Stomach (tissue), 4 donors: ENCODE data around the gene CPB1.

Source experiments
- EP300 ChIP-seq: sonication (generic); formaldehyde crosslinking; IDR thresholded peaks from one replicate; pipeline ENCODE4 v1.6.1; 2017; ENCODE audit warnings: antibody characterized with exemption
- POLR2A ChIP-seq, 4 donors: fragments of 450-650 bp; IDR thresholded peaks; one replicate each; pipeline ENCODE4 v1.6.1; 2016; ENCODE audit warnings: antibody characterized with exemption in 4 of 4, control low read depth in 2 of 4, mild to moderate bottlenecking in 1 of 4, moderate library complexity in 1 of 4
- POLR2AphosphoS5 ChIP-seq, 3 donors: sonication (generic); formaldehyde crosslinking; IDR thresholded peaks; one replicate each; pipeline ENCODE4 v1.6.1; 2016; ENCODE audit warnings: antibody characterized with exemption in 3 of 3
- TF ChIP-seq, protein P1 (sequence below), 7 experiments: fragments of 450-650 bp in 4 of 7; fragments of 200-600 bp in 3 of 7; sonication (generic) in 3 of 7; IDR thresholded peaks; one replicate each; pipeline ENCODE4 v1.5.1; 2016 to 2019; ENCODE audit warnings: antibody characterized with exemption in 7 of 7, control low read depth in 2 of 7, mild to moderate bottlenecking in 1 of 7

DNA sequence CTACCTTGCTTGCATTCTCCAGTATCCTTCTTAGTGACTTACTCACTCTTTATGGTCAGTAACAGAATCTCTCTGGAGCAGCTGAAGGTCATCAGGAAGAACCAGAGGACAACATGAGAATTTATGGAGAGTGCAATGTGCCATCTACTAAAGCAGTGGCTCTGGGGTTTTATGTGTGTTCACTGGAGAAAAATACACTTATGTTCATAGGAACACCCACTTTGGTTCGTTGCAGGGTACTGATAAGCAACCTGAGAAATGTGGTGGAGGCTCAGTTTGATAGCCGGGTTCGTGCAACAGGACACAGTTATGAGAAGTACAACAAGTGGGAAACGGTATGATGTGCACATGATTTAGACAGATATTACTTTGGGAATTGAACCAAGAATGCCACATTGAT lies 12.8 kb downstream of the CPB1 start:
- TF ChIP-seq, protein P1, sequence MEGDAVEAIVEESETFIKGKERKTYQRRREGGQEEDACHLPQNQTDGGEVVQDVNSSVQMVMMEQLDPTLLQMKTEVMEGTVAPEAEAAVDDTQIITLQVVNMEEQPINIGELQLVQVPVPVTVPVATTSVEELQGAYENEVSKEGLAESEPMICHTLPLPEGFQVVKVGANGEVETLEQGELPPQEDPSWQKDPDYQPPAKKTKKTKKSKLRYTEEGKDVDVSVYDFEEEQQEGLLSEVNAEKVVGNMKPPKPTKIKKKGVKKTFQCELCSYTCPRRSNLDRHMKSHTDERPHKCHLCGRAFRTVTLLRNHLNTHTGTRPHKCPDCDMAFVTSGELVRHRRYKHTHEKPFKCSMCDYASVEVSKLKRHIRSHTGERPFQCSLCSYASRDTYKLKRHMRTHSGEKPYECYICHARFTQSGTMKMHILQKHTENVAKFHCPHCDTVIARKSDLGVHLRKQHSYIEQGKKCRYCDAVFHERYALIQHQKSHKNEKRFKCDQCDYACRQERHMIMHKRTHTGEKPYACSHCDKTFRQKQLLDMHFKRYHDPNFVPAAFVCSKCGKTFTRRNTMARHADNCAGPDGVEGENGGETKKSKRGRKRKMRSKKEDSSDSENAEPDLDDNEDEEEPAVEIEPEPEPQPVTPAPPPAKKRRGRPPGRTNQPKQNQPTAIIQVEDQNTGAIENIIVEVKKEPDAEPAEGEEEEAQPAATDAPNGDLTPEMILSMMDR (IDR thresholded peaks at IDR 0.05): no peak
- TF ChIP-seq EP300 (no peak), POLR2AphosphoS5 (IDR thresholded peaks at IDR 0.05) (no peak), POLR2A (IDR thresholded peaks at IDR 0.05) (no peak)
